HG03520 (cell line): ENCODE measurements around the gene NTN1.
"Not testable (repeated sequence)": the region's sequence is repeated elsewhere in the genome, so short reads cannot be mapped to it uniquely, and the experiment has no call there.

Experiments
- ATAC-seq: cut with Tn5 transposase; IDR thresholded peaks from one replicate; pipeline ENCODE4 v1.9.1; 2021; ENCODE audit warnings: mild to moderate bottlenecking, moderate library complexity; ENCODE audit not compliant: unreplicated experiment

Gene NTN1

GRCh38 chr17:9241371-9241712, 220.0 kb downstream of the NTN1 start:
- ATAC-seq = no peak

- no peak for ATAC-seq
Observed at GRCh38 chr17:9241774-9242496, 220.6 kb downstream of the NTN1 start.

GRCh38 chr17:9242497-9242881, 221.2 kb downstream of the NTN1 start:
- ATAC-seq = no peak

- ATAC-seq = no peak
Observed at GRCh38 chr17:9242983-9243382, 221.7 kb downstream of the NTN1 start.

- ATAC-seq = no peak
Observed at GRCh38 chr17:9244066-9245052, 223.0 kb downstream of the NTN1 start.

- no peak for ATAC-seq
Observed at GRCh38 chr17:9247401-9247938, 226.2 kb downstream of the NTN1 start.

- no peak for ATAC-seq
Observed at GRCh38 chr17:9249245-9249953, 228.1 kb downstream of the NTN1 start.

GRCh38 chr17:9251273-9251672, 230.0 kb downstream of the NTN1 start:
- ATAC-seq = no peak

- ATAC-seq = no peak
Observed at GRCh38 chr17:9253308-9253707, 232.0 kb downstream of the NTN1 start.

GRCh38 chr17:9254841-9255240, 233.5 kb downstream of the NTN1 start:
- no peak for ATAC-seq

GRCh38 chr17:9255833-9256232, 234.5 kb downstream of the NTN1 start:
- ATAC-seq = no peak

- no peak for ATAC-seq
Observed at GRCh38 chr17:9256361-9256750, 235.0 kb downstream of the NTN1 start.

- no peak for ATAC-seq
Observed at GRCh38 chr17:9256751-9257629, 235.7 kb downstream of the NTN1 start.

- not testable (repeated sequence) for ATAC-seq
Observed at GRCh38 chr17:9257630-9257965, 236.3 kb downstream of the NTN1 start.

GRCh38 chr17:9258115-9259015, 237.1 kb downstream of the NTN1 start:
- no peak for ATAC-seq

GRCh38 chr17:9259419-9259818, 238.1 kb downstream of the NTN1 start:
- no peak for ATAC-seq

- no peak for ATAC-seq
Observed at GRCh38 chr17:9261081-9262012, 240.0 kb downstream of the NTN1 start.

GRCh38 chr17:9266031-9266680, 244.8 kb downstream of the NTN1 start:
- no peak for ATAC-seq
